Right lobe of liver (tissue), 6 donors: ENCODE results near the gene ZNF319. TPM values are rescaled to one million over a fixed set of nuclear protein-coding genes. Genes with fewer than 3 reads are reported as not detected.
A peak's percentile ranks its signal among the peaks of the same experiment; 100 is the strongest.

Source experiments
- ATAC-seq, 4 donors: fragments of 200-7000 bp; cut with Tn5 transposase; one replicate each; pipeline ENCODE4 v1.9.1; 2020; ENCODE audit warnings: mild to moderate bottlenecking in 4 of 4, moderate library complexity in 4 of 4
- DNase-seq, 3 donors: peaks; one replicate each; pipeline ENCODE4 v3.0.0-alpha.2; 2020
- H3K27ac ChIP-seq, 3 donors: fragments of 200-600 bp; one replicate each; pipeline ENCODE4 v1.8.0; 2022
- H3K27me3 ChIP-seq, 2 donors: fragments of 200-600 bp; one replicate each; pipeline ENCODE4 v1.8.0; 2022
- H3K36me3 ChIP-seq, 4 donors: fragments of 200-600 bp; sonication (generic) in 1 of 4; one replicate each; pipeline versions ENCODE4 v1.5.1 to v1.8.0; 2017 to 2022; ENCODE audit warnings: control low read depth in 1 of 4
- H3K4me1 ChIP-seq, 4 donors: fragments of 200-600 bp; sonication (generic) in 1 of 4; one replicate each; pipeline versions ENCODE4 v1.5.1 to v1.8.0; 2017 to 2022; ENCODE audit warnings: control low read depth in 1 of 4
- H3K4me3 ChIP-seq, 3 donors: fragments of 200-600 bp; one replicate each; pipeline ENCODE4 v1.8.0; 2022
- H3K9me3 ChIP-seq, 4 donors: fragments of 200-600 bp; sonication (generic) in 1 of 4; one replicate each; pipeline versions ENCODE4 v1.5.1 to v1.8.0; 2017 to 2022; ENCODE audit warnings: control low read depth in 1 of 4
- CTCF ChIP-seq, 4 donors: fragments of 200-600 bp in 3 of 4; fragments of 450-650 bp in 1 of 4; IDR thresholded peaks; one replicate each; pipeline versions ENCODE4 v1.5.1 to v1.8.0; 2016 to 2022; ENCODE audit warnings: antibody characterized with exemption in 4 of 4, mild to moderate bottlenecking in 2 of 4
- POLR2A ChIP-seq: fragments of 450-650 bp; IDR thresholded peaks from one replicate; pipeline ENCODE4 v1.6.1; 2017; ENCODE audit warnings: antibody characterized with exemption, mild to moderate bottlenecking
- WGBS: methylation state at CpG from one replicate; pipeline ENCODE4 v1.1.6; 2018; ENCODE audit warnings: low coverage, low lambda C conversion rate; ENCODE audit not compliant: insufficient coverage; ENCODE audit errors: missing lambda C conversion rate; 5-methylcytosine and 5-hydroxymethylcytosine counted together
- intact Hi-C, 2 donors: fragments of 100-400 bp; cut with DNase I; formaldehyde crosslinking; loops; one replicate each; pipeline versions ENCODE4 v1.11.2 to v1.14.1; 2022
- total RNA-seq, 6 experiments: library from RNA; depleted of rRNA in 2 of 6; stranded (reverse); fragments of >200 nt in 2 of 6; fragmentation: NEBNext Ultra II Directional in 3 of 6; extraction: Animal tissue kit (Norgen Biotek cat#: 25700) in 3 of 6; gene quantifications; one replicate each; pipeline versions ENCODE4 v1.1.0 to v1.2.4, GENCODE V29; 2016 to 2023
- donor health status: DM: no; HTN: yes; CAD: no.
- donor health status: DM: no; HTN: no; CAD: no.
- donor health status: DM: no; HTN: no; CAD: no.
- donor health status: DM: no; HTN: yes; CAD: no.
- donor health status: DM: no; HTN: yes; CAD: no.

ZNF319 gene
- total RNA-seq, 6 experiments from 2014 or later = 2.5 to 4.9 (median 3.4) TPM

DNA sequence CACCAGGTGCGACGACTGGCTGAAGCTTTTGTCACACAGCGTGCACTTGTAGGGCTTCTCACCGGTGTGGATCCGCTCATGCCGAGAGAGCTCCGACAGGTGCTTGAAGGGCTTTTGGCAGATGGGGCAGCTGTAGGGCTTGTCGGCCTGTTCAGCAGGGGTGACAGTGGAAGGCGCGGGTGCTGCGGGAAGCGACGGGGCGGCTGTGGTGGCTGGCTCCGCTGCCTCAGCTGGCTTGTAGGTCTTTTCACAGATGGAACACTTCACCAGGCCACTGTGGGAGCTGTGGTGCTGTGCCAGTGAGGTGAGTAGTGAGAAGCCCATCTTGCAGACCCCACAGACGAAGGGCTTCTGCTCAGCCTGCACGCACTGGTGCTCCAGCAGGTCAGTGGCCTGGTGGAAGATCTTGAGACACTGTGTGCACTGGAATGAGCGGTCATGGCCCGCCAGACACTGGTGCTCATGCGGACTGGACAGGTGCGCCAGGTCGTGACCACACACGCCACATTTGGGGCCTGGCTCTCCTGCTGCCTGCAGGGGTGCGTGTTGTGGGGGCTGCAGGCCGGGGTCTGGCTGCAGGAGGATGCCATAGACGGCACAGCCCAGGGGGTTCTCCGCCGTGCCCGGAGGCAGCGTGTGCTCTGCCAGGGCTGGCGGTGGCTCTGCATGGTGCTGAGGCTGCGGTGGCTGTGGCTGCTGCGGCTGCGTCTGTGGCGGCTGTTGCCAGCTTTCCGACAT lies 2.8 kb downstream of the ZNF319 start:
- Histone ChIP-seq H3K27ac (no peak overlapping the region), H3K36me3 (peaks cover 0 to 19% (median 0%) of the 10 kb centered on the region in 4 donors), H3K4me3 (no peak overlapping the region), H3K9me3 (no peaks in the 10 kb centered on the region), H3K27me3 (no peaks in the 10 kb centered on the region), H3K4me1 (peaks cover 0 to 13% (median 2%) of the 10 kb centered on the region in 4 donors)
- whole genome bisulfite sequencing = no CpG with 5 or more reads among the region's 36 CpGs
- ATAC-seq (no peak), DNase-seq (peak in 1 of 3 donors; percentile 47)
- intact Hi-C loops = loop anchor here (5.0 kb wide), 2 partner anchors 90 to 95 kb away; no protein-coding TSS in a partner anchor
- TF ChIP-seq POLR2A = no peak
- no peak for TF ChIP-seq CTCF (IDR thresholded peaks at IDR 0.05)

DNA sequence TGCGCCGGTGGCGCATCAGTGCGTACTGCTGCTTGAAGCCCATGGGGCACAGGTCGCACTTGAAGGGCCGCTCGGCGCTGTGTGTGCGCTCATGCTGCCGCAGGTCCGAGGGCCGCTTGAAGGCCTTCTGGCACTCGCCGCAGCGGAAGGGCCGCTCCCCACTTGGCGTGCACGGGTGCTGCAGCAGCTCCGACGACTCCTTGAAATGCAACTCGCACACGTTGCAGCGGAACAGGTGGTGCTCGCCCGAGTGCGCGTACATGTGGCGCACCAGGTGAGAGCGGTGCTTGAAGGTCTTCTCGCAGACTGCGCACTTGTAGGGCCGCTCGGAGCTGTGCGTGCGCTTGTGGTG lies 3.3 kb downstream of the ZNF319 start:
- Histone ChIP-seq H3K27me3 (no peaks in the 10 kb centered on the region), H3K4me3 (no peak overlapping the region), H3K36me3 (peaks cover 0 to 17% (median 0%) of the 10 kb centered on the region in 4 donors), H3K9me3 (no peaks in the 10 kb centered on the region), H3K4me1 (peaks cover 0 to 13% (median 2%) of the 10 kb centered on the region in 4 donors), H3K27ac (no peak overlapping the region)
- ATAC-seq (no peak), DNase-seq (peak in 1 of 3 donors; percentile 47)
- TF ChIP-seq POLR2A (no peak), CTCF (IDR thresholded peaks at IDR 0.05) (no peak)
- intact Hi-C loops = loop anchor here (5.0 kb wide), 2 partner anchors 90 to 95 kb away; no protein-coding TSS in a partner anchor
- 100% methylated on average over 1 of the region's 35 CpGs for WGBS

- ATAC-seq = no peak
- no peak overlapping the region for H3K27ac ChIP-seq
- H3K9me3 ChIP-seq = no peaks in the 10 kb centered on the region
- intact Hi-C loops = loop anchor here (5.0 kb wide), 2 partner anchors 89 to 94 kb away; no protein-coding TSS in a partner anchor
- no peak for TF ChIP-seq POLR2A
- TF ChIP-seq CTCF (IDR thresholded peaks at IDR 0.05) = no peak
- peak in 1 of 3 donors; percentile 54 for DNase-seq
- H3K36me3 ChIP-seq = peaks cover 0 to 17% (median 0%) of the 10 kb centered on the region in 4 donors
- 100% methylated on average over 11 of the region's 62 CpGs for WGBS
- H3K27me3 ChIP-seq = no peaks in the 10 kb centered on the region
- peaks cover 0 to 8% (median 0%) of the 10 kb centered on the region in 4 donors for H3K4me1 ChIP-seq
- no peak overlapping the region for H3K4me3 ChIP-seq
Observed at GRCh38 chr16:57996406-57997175, 3.9 kb downstream of the ZNF319 start.

DNA sequence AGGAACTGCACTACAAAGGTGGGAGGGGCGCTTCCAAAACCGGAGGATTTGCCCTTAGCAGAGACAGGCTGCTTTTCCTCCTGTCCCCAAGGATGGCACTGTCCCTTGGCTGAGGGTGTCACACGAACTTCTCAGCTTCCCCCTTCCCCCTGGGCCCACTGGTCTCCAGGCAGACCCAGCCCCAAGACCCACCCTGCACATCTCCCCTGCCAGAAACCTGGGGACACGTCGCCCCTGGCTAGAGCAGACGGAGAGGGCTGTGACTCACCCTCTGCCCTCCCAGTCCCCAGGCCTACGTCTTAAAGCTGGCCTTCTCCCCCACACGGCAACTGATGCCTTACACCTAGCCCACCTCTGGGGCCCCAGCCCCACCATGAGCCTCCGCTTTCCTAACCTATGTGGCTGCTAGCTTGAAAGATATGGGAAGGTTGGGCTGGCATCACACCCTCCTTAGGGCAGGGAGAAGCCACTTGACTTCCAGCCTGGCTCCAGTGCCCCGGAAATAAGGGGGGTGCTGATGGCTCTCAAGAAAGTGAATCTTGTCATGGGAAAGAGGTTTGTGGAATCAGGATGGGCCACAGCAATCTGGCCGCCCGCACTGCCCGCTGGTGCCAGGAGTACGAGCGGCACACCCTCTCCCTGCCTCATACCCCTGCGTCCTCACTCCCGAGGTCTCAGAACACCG lies 4.6 kb downstream of the ZNF319 start:
- no peak for ATAC-seq
- no peaks in the 10 kb centered on the region for H3K9me3 ChIP-seq
- WGBS = 87% methylated on average over 4 of the region's 18 CpGs
- no peak overlapping the region for H3K4me3 ChIP-seq
- intact Hi-C loops = loop anchor here (5.0 kb wide), 2 partner anchors 89 to 94 kb away; no protein-coding TSS in a partner anchor
- TF ChIP-seq POLR2A (no peak), CTCF (IDR thresholded peaks at IDR 0.05) (no peak)
- no peaks in the 10 kb centered on the region for H3K27me3 ChIP-seq
- H3K36me3 ChIP-seq = peaks cover 0 to 17% (median 0%) of the 10 kb centered on the region in 4 donors
- peaks cover 0 to 7% (median 0%) of the 10 kb centered on the region in 4 donors for H3K4me1 ChIP-seq
- peak in 1 of 3 donors; percentile 45 for DNase-seq
- H3K27ac ChIP-seq = no peak overlapping the region
